Endothelial cell of umbilical vein (primary cell): Measurements from ENCODE around the gene THAP11. TPM values are rescaled to one million over a fixed set of nuclear protein-coding genes. Genes with fewer than 3 reads are reported as not detected.

ENCODE experiments used
- BruUV-seq: library from RNA; stranded (reverse); fragments of 400-500 nt; replicated peaks from 2 replicates; lab custom pipeline; 2021; lab: Mats Ljungman, UMichigan
- CTCF ChIA-PET: fragments of 300-600, 350-600 bp; sonication (Branson Sonifier 250); formaldehyde crosslinking; loops from one replicate; lab custom pipeline; 2021; ENCODE audit warnings: antibody characterized with exemption, inconsistent platforms; lab: Charles Lee
- POLR2A ChIA-PET: fragments of 300-600, 350-600 bp; sonication (Branson Sonifier 250); formaldehyde crosslinking; loops from one replicate; lab custom pipeline; 2021; ENCODE audit warnings: antibody characterized with exemption, inconsistent platforms; lab: Charles Lee
- DNase-seq: peaks from one replicate; pipeline ENCODE4 v3.0.0-alpha.2; 2011; ENCODE audit warnings: low read depth, low spot score
- FAIRE-seq: peaks from 2 replicates; lab custom pipeline; 2011; peaks lifted over from hg19 to GRCh38; lab: Jason Lieb, UNC
- H2AFZ ChIP-seq: 2 replicates; pipeline ENCODE4 v1.6.0; 2012; ENCODE audit warnings: low read depth, low read length, control low read depth, inconsistent platforms
- H3K27ac ChIP-seq: 2 replicates; pipeline ENCODE4 v1.5.1; 2011; ENCODE audit warnings: low read depth, mild to moderate bottlenecking, control low read depth, low read length, moderate library complexity; ENCODE audit not compliant: insufficient read depth
- H3K27me3 ChIP-seq, 2 experiments: 2 replicates each; pipeline versions ENCODE4 v1.6.0 to v1.6.1; 2011; ENCODE audit warnings: low read length in 2 of 2, mixed read lengths in 1 of 2; ENCODE audit not compliant: control insufficient read depth in 2 of 2, insufficient read depth in 2 of 2
- H3K36me3 ChIP-seq, 2 experiments: 2 replicates in 1 of 2; 3 replicates in 1 of 2; pipeline ENCODE4 v1.5.1; 2011; ENCODE audit warnings: low read length in 2 of 2, mild to moderate bottlenecking in 1 of 2, moderate library complexity in 1 of 2; ENCODE audit not compliant: control insufficient read depth in 2 of 2, insufficient read depth in 2 of 2; ENCODE audit errors: extremely low read depth in 1 of 2
- H3K4me1 ChIP-seq: 3 replicates; pipeline ENCODE4 v1.5.1; 2011; ENCODE audit warnings: mild to moderate bottlenecking, low read length; ENCODE audit not compliant: control insufficient read depth, insufficient read depth; ENCODE audit errors: extremely low read depth
- H3K4me2 ChIP-seq: 2 replicates; pipeline ENCODE4 v1.6.1; 2011; ENCODE audit warnings: low read length, control low read depth, mixed read lengths; ENCODE audit not compliant: insufficient read depth
- H3K4me3 ChIP-seq, 3 experiments: fragments of 200-600 bp in 1 of 3; sonication (generic), shearing (Covaris generic) in 1 of 3; replicated peaks in 1 of 3; 2 replicates each; pipeline ENCODE4 v1.5.1; 2011 to 2016; ENCODE audit warnings: control low read depth in 3 of 3, low read length in 3 of 3, mild to moderate bottlenecking in 2 of 3, inconsistent platforms in 1 of 3, low read depth in 1 of 3, moderate library complexity in 1 of 3; ENCODE audit not compliant: insufficient read depth in 1 of 3
- H3K79me2 ChIP-seq: 2 replicates; pipeline ENCODE4 v1.6.0; 2012; ENCODE audit warnings: low read length, inconsistent platforms; ENCODE audit not compliant: control insufficient read depth, insufficient read depth
- H3K9ac ChIP-seq: replicated peaks from 2 replicates; pipeline ENCODE3; 2011; ENCODE audit warnings: low read length, control low read depth; ENCODE audit not compliant: insufficient read depth; ENCODE audit errors: extremely low read depth
- H3K9me1 ChIP-seq: replicated peaks from 3 replicates; pipeline ENCODE4 v1.6.0; 2011; ENCODE audit warnings: mild to moderate bottlenecking, low read length; ENCODE audit not compliant: control insufficient read depth, insufficient read depth; ENCODE audit errors: extremely low read depth
- H3K9me3 ChIP-seq: replicated peaks from 2 replicates; pipeline ENCODE4 v1.5.1; 2012; ENCODE audit warnings: low read length, inconsistent platforms; ENCODE audit not compliant: control insufficient read depth, insufficient read depth
- H4K20me1 ChIP-seq: replicated peaks from 2 replicates; pipeline ENCODE3; 2011; ENCODE audit warnings: mild to moderate bottlenecking, low read length; ENCODE audit not compliant: control insufficient read depth, insufficient read depth; ENCODE audit errors: extremely low read depth
- EZH2 ChIP-seq: IDR thresholded peaks from 2 replicates; pipeline ENCODE4 v1.6.1; 2012; ENCODE audit warnings: borderline replicate concordance, low read depth, mild to moderate bottlenecking, moderate library complexity, low read length, inconsistent platforms; ENCODE audit not compliant: severe bottlenecking
- FOS ChIP-seq: IDR thresholded peaks from 2 replicates; pipeline ENCODE4 v1.6.1; 2011; ENCODE audit warnings: mild to moderate bottlenecking, low read length, moderate library complexity, borderline replicate concordance; ENCODE audit not compliant: insufficient read depth
- JUN ChIP-seq: IDR thresholded peaks from 2 replicates; pipeline ENCODE4 v1.6.1; 2011; ENCODE audit warnings: borderline replicate concordance, low read depth; ENCODE audit not compliant: insufficient read length, insufficient read depth
- POLR2A ChIP-seq: IDR thresholded peaks from 2 replicates; pipeline ENCODE4 v1.6.1; 2012; ENCODE audit warnings: low read depth, mild to moderate bottlenecking, control low read depth, low read length
- POLR2AphosphoS5 ChIP-seq: IDR thresholded peaks from 2 replicates; pipeline ENCODE4 v1.6.1; 2012; ENCODE audit warnings: low read depth, mild to moderate bottlenecking, control low read depth, low read length, moderate library complexity; ENCODE audit not compliant: insufficient read depth
- dilution Hi-C: fragments of 300-500 bp; cut with MboI; formaldehyde crosslinking; loops from one replicate; pipeline ENCODE4 v1.15.0; 2019; ENCODE audit warnings: low sequenced_read_pairs; ENCODE audit not compliant: extremely low pct_ligation_motif_present
- intact Hi-C: fragments of 100-400 bp; cut with micrococcal nuclease; formaldehyde crosslinking; loops from one replicate; pipeline ENCODE4 v1.10.0; 2022
- polyA plus RNA-seq, 4 experiments: library from polyadenylated mRNA; depleted of rRNA in 3 of 4; stranded (reverse) in 3 of 4; unstranded in 1 of 4; fragments of >200 nt; gene quantifications; 2 replicates each; pipeline versions ENCODE4 v1.2.1 to v1.2.3, GENCODE V29; 2011 to 2012; ENCODE audit warnings: missing spikeins in 1 of 4
- total RNA-seq: library from RNA; stranded (reverse); gene quantifications from 2 replicates; pipeline ENCODE4 v1.2.3, GENCODE V29; 2021
- TF ChIP-seq, protein P1 (sequence below), 2 donors: IDR thresholded peaks; 1 replicate in 1 of 2; 2 replicates in 1 of 2; pipeline ENCODE4 v1.5.1; 2011; ENCODE audit warnings: low read length in 2 of 2, mild to moderate bottlenecking in 2 of 2, moderate library complexity in 2 of 2, control low read depth in 1 of 2, inconsistent platforms in 1 of 2, low read depth in 1 of 2; ENCODE audit not compliant: insufficient read depth in 1 of 2; ENCODE audit errors: extremely low read depth in 1 of 2
- TF ChIP-seq, protein P2 (sequence below): IDR thresholded peaks from 2 replicates; pipeline ENCODE4 v1.6.1; 2011; ENCODE audit not compliant: insufficient read depth, insufficient read length

THAP11 gene
- total and polyA plus RNA-seq, 2 donors (not counting 3 experiments of a cell fraction or from before 2014, with no cell fraction given): 24.0 to 25.9 TPM

DNA sequence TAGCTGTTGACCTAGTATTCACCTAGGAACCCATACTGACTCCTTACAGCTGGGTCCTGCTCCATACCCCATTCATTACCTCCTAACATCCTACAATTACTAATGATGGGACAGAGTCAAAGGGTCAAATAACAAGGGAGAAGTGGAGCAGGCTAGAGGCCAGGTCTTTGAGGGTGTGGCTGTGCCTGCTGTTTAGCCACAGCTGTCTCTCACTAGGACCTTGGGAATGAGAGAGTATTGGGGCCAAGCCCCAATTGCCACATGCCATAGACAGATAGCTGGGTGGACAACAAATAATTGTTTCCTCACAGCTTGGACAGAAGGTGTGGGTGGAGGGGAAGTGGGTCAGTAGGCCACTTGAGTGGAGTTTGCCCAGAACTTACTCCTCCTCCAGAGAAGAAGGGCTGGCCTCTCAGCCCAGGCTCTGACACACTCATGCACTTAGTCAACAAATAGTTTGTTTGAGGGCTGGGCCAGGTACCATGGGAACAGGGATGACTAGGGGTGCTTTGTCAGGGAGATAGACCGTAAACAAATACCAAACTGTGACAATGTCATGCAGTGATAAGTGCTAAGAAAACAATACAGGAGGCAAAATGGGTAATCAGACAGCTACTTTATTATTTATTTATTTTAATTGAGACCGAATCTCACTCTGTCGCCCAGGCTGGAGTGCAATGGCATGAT lies 15.6 kb downstream of the THAP11 start:
- Histone ChIP-seq H3K4me1 (peaks cover 9% of the 10 kb centered on the region), H3K4me2 (peak overlapping the region; percentile 13), H3K9me1 (no peaks in the 10 kb centered on the region), H3K9me3 (no peaks in the 10 kb centered on the region), H3K4me3 (no peak overlapping the region), H3K27me3 (no peaks in the 10 kb centered on the region), H3K79me2 (peaks cover 94% of the 10 kb centered on the region), H3K9ac (peak overlapping the region; percentile 19), H2AFZ (no peak overlapping the region), H4K20me1 (no peaks in the 10 kb centered on the region), H3K36me3 (peaks cover 0 to 20% of the 10 kb centered on the region in 2 experiments), H3K27ac (peak overlapping the region; percentile 77)
- CTCF ChIA-PET: interaction anchor here (0.9 to 3.3 kb wide), 3 partner anchors 10 to 41 kb away, joined by 3 to 12 read pairs (median 3); partner anchors contain the start of gene CENPT
- TF ChIP-seq JUN (peak; percentile 43), POLR2AphosphoS5 (no peak)
- TF ChIP-seq, protein P1, sequence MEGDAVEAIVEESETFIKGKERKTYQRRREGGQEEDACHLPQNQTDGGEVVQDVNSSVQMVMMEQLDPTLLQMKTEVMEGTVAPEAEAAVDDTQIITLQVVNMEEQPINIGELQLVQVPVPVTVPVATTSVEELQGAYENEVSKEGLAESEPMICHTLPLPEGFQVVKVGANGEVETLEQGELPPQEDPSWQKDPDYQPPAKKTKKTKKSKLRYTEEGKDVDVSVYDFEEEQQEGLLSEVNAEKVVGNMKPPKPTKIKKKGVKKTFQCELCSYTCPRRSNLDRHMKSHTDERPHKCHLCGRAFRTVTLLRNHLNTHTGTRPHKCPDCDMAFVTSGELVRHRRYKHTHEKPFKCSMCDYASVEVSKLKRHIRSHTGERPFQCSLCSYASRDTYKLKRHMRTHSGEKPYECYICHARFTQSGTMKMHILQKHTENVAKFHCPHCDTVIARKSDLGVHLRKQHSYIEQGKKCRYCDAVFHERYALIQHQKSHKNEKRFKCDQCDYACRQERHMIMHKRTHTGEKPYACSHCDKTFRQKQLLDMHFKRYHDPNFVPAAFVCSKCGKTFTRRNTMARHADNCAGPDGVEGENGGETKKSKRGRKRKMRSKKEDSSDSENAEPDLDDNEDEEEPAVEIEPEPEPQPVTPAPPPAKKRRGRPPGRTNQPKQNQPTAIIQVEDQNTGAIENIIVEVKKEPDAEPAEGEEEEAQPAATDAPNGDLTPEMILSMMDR (IDR thresholded peaks at IDR 0.05; ENCODE audit: extremely low read depth in 1 of 2, insufficient read depth in 1 of 2, low read depth in 1 of 2, low read length in 2 of 2): no peak
- BruUV-seq: no TSS peak
- intact Hi-C loops (no loop called here), dilution Hi-C loops (no loop called here)
- peak; percentile 89 for DNase-seq
- POLR2A ChIA-PET: no interaction called here
- peak; percentile 89 for FAIRE-seq

DNA sequence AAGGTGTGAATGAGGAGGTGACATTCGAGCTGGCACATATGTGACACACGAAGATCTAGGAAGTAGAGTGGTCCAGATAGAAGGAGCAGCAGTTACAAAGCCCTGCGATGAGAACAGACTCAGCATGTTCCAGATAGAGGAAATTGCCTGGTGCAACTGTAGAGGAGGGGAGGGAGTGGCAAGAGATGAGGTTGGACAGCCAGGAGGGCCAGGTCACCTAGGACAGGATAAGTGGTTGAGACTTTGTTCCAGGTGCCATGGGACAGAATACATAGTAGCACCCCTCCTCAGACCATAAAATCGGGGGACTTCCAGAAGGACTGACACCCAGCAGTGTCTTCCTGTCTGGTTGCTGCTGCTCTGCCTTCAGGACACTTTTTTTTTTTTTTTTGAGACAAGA lies 16.4 kb downstream of the THAP11 start:
- BruUV-seq: no TSS peak
- Histone ChIP-seq H3K79me2 (peaks cover 94% of the 10 kb centered on the region), H3K9me1 (no peaks in the 10 kb centered on the region), H3K4me1 (peaks cover 9% of the 10 kb centered on the region), H3K9ac (peak overlapping the region; percentile 19), H3K27ac (peak overlapping the region; percentile 77), H3K9me3 (no peaks in the 10 kb centered on the region), H2AFZ (no peak overlapping the region), H4K20me1 (no peaks in the 10 kb centered on the region), H3K4me2 (no peak overlapping the region), H3K36me3 (peaks cover 0 to 20% of the 10 kb centered on the region in 2 experiments), H3K27me3 (no peaks in the 10 kb centered on the region), H3K4me3 (no peak overlapping the region)
- POLR2A ChIA-PET: no interaction called here
- intact Hi-C loops (no loop called here), dilution Hi-C loops (no loop called here)
- DNase-seq (no peak), FAIRE-seq (no peak)
- TF ChIP-seq POLR2A: no peak
- no peak for TF ChIP-seq FOS
- TF ChIP-seq, protein P2, sequence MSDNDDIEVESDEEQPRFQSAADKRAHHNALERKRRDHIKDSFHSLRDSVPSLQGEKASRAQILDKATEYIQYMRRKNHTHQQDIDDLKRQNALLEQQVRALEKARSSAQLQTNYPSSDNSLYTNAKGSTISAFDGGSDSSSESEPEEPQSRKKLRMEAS: no peak
- TF ChIP-seq, protein P1 (IDR thresholded peaks at IDR 0.05; ENCODE audit: extremely low read depth in 1 of 2, insufficient read depth in 1 of 2, low read depth in 1 of 2, low read length in 2 of 2): no peak
- no peak for TF ChIP-seq EZH2
- CTCF ChIA-PET: interaction anchor here (1.5 to 3.3 kb wide), 2 partner anchors 42 kb away, joined by 4 to 12 read pairs; no protein-coding TSS in a partner anchor
